HG03095 (cell line): ENCODE data around the gene ZNF235.
"Not testable (repeated sequence)": the region's sequence is repeated elsewhere in the genome, so short reads cannot be mapped to it uniquely, and the experiment has no call there.

ENCODE experiments used
- ATAC-seq: cut with Tn5 transposase; IDR thresholded peaks from one replicate; pipeline ENCODE4 v1.9.1; 2021; ENCODE audit warnings: moderate library complexity; ENCODE audit not compliant: unreplicated experiment

The ZNF235 gene

DNA sequence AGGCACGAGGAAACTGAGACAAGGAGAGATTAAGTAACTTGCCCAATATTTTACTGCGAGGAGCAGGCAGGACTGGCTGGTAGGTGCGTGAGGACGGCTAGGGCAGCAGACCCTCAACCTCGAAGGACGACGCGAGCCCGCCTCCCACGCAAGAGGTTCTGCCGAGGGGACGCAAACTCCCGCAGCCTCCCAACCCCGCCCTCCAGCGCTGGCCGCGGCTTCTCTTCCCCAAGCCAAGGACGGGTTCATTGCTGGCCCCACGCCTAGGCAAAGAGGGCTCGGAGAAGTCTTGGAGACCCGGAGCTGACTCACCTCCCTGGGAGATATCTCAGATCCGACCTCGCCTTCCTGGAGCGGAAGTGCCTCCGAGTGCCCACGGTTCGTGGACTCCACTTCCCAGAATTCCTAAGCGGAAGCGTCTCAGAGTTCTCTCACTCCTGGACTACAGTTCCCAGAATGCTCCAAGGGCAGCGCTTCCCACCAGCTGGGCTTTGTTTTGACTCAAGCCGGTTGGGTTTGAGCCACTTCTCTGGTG is at the start of gene ZNF235:
TSS of gene ZNF235 (minus strand) at position 367 of the 535 bp plus-strand sequence. CDS start 1,621 bp downstream, outside the sequence.
- ATAC-seq, result peak; percentile 94

DNA sequence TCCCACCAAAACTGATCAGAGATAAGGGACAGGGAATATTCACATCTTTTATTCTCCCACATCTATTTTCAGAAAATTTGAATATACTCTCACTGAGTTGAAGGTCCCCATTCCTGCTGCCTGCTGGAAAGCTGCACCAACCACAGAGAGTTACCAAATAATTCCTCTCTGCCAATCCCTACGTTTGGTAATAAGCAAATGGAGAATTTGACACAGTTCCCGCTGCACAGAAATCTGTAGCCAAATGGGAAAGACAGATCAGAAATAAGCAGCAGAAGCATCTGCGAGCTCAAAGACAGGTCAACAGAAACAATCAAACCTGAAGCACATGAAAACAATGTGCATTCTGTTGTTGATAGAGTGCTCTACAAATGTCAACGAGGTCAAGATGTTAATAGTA is 41.7 kb upstream of the ZNF235 start:
- no peak for ATAC-seq

DNA sequence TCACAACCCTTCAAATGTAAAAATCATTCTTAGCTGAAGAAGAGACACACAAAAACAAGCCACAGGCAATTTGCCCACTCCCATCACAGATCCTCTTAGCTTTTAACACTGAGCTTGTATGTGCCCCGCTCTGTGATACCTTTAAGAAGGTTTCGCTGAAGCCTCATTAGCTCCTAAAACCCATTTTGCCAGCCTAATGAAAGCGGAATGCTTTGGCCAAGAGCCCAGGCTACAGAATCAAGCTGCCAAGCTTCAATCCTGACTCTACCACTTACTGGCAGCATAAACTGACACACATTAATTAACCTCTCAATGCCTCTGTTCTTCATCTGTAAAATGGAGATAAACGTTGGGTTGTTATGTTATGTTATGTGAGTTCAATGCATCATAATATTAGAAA is 41.1 kb upstream of the ZNF235 start:
- no peak for ATAC-seq

DNA sequence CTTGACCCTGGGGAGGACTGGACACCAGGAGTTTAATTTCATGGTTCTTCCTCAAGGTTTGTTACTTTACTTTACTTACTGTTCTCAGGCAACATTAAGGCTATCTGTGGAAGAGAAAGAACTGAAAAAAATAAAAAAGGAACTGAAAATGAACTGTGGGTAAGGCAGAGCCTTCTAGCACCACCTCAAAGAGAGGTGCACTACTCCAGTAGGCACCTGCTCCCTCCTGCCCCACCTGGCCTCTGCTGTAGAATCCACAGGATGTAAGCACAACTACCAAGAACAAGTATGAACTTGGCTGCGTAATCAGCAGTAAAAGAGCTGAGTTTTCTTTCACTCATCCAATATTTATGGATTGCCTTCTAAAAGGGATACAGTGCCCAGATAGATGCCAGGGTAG is 39.4 kb upstream of the ZNF235 start:
- ATAC-seq, result no peak

DNA sequence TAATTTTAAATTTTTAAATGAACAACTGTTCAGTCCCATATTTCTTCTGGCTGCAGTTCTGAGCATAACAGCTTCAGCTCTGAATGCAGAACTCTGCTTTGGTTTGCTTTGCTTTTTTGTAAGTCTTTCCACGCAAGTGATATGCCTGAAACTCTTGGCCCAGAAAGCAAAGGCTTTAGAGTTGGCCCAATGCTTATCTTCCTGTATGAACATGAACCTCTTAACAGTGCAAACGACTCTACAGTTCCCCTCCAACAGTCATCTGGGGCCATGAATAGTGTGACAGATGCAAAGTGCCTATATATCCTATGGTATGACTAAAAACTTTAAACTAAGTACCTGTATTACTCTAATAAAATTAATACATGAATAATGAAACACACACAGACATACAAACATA is 37.0 kb upstream of the ZNF235 start:
- no peak for ATAC-seq

DNA sequence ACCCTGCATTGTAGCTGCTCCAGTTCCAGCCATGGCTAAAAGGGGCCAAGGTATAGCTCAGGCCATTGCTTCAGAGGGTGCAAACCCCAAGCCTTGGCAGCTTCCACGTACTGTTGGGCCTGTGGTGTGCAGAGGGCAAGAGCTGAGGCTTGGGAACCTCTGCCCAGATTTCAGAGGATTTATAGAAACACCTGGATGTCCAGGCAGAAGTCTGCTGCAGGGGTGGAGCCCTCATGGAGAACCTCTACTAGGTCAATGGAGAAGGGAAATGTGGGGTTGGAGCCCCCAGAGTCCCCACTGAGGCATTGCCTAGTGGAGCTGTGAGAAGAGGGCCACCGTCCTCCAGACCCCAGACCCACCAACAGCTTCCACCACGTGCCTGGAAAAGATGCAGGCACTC is 29.8 kb upstream of the ZNF235 start:
- not testable (repeated sequence) for ATAC-seq

DNA sequence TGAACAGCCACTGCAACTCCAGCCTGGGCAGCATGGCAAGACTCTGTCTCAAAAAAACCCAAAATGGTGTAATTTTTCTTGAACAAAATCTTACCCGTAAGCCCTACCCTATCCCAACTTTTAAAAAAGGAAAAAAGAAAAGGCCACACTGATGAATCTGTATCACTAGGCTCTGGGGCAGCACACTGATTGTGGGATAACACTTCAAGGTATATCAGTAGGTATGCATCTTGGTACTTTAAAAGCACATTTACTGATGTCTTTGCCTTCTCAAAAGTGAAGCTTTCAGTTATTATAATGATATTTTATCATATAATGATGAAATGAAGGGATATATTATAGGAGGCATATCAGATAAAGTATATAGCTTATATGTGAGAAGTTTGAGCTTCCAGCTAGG is 27.3 kb upstream of the ZNF235 start:
- no peak for ATAC-seq

DNA sequence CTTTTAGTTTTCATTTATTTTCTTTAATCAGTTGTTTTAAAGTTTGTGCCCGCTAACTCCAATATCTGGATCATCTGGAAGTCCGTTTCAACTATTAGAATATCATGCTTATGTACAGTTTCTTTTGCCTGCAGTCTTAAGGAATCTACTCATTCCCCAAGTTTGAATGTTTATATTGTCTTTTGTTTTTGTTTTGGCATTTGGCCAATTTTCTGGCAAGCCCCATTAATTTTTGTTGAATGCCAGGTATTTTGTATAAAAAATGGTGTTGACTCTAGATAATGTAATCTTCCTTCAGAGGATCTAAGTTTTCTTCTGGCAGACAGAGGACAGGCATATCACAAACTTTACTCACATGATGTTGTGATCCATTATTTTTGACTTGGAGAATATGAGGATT is 11.1 kb upstream of the ZNF235 start:
- no peak for ATAC-seq

DNA sequence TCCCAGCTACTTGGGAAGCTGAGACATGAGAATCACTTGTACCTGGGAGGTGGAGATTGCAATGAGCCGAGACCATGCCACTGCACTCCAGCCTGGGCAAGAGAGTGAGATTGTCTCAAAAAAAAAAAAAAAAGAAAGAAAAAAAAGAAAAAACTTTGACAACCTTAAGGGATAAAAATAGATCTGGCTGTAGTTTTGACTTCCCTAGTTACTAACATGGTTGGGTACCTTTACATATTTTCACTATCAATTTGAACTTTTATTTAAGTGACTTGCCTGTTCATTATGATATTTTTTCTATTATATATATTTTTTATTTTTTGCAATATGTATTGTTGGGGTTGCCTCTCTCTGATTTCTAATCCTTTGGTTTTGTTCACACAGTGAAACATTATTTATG is 8.4 kb upstream of the ZNF235 start:
- ATAC-seq, result no peak

DNA sequence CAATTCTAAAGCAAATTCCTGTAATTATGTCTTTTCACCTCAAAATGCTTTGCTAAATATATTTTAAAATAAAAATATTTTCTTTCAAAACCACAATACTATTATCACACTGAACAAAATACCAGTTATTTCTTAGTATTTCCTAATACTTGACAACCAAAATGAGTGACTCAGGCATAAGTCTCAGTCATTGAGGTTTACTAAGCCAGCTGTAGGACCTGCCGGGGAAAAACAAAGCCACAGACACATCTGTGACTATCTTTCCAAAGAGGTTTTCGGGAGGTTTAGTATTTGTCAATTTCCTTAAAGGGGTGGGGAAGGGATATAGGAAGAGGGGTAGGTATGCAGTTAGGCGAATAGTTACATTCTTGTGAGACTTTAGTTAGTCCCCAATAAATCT is 3.2 kb upstream of the ZNF235 start:
- no peak for ATAC-seq

DNA sequence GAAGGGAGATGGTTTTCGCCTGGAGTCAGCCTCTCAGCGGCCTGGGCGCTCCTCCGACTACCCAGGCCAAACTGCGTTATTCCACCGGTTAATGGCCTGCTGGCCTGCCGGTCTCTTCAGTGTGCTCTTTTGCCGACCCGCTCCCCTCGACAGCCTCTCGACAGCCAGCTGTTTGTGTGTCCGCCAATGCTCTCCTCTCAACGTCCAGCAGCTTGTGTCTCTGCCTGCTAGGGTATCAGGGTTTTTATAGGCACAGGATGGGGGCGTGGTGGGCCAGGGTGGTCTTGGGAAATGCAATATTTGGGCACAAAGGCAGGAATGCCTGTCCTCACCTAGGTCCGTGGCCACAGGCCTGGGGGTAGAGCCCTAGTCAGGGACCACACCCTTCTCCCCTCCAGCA is 1.5 kb upstream of the ZNF235 start:
- no peak for ATAC-seq

DNA sequence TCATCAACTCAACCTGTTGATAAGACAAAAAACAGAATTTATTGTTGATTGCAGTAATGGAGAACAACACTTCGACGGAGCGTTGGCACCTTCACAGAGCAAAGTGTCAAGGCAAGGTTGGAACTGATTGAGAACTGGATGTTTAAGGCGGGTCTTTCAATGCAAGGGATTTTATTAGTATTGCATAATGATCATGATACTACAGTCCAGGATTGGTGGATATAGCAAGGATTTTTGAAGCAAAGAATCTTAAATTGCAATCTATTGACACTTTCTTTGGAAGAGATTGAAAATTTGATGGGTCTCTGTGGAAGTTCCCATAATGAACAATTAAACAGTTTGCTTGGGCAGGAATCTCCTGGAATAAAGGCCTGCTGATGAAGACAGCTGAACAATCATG is 632 bp upstream of the ZNF235 start:
- no peak for ATAC-seq

DNA sequence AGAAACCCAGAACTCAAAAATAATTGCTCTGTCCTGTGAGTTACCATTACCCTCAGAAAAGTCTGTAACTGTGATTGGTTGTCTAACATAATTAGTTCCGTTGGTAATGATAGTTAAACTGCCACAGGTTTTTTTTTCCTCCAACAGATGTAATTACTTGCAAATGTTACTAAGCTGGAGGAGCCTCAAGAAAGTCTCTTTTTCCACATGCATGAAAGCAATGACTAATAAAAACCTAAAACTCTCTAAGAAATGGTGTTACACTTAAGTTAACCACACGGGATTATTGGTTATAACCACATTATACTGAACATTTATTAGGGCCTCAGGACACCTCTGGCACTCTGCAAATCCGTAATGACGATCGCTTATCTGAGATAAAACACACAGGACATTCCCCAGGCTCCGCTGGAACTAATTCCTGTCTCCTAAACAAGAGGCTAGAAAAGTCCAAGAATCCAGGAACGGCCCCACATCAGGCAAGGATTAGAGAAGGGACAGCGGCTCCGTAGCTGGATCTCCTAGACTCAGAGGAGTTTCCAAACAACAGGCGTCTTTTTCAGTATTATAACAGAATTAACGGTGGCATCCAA is 753 bp downstream of the ZNF235 start:
- ATAC-seq, result no peak

DNA sequence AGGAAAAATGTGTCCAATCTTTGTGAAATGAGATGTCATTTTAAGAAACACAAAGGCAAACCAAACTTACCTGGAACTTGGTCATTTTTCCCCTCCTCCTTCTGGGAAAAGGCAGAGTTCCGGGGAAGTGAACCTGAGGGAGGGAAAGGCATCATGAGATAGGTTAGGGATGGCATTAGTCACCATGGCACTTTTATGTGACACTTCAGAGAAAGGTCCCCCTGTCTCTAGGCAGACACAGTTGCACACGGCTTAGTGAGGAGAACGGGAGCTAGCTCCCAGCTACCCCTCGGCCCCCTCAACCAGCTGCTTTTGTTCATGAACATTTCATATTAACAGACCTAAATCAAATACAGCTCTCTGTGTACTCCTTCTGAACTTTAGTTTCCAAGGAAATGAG is 1.5 kb downstream of the ZNF235 start:
- no peak for ATAC-seq

DNA sequence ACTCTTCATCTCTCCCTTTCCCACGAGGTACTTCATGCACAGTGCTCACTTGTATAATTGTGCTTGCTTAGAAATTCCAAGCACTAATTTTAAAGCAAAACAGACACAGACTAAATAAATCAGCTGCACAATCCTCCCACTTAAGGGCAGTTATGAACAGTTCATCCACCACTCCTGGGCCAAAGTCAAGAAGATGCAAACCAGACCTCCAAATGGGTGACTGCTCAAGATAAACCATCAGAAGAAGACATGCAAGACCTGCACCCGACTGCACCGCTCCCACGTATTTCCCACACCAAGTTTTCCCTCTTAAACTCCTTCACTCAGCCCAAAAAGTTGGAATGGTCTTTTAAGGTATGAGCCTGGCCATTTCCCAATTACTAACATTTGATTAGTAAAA is 19.9 kb downstream of the ZNF235 start:
- ATAC-seq, result no peak

DNA sequence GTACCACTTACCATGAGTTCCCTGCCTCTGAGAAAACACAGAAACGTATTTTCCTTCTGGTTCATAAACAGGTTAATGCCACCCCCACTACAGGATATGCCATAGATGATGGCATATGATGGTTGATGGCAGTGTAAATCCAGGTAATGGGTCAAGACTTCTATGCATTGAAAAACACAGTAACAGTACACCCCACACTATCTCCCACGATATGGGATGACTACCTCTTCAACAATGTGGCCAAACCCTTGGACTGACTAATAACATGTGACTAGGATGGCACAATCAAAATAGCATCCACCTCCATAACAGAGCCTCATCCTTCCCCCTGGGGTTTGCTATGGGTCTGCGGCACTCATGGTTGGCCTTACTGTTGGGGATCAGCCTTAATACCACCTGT is 22.0 kb downstream of the ZNF235 start:
- no peak for ATAC-seq

DNA sequence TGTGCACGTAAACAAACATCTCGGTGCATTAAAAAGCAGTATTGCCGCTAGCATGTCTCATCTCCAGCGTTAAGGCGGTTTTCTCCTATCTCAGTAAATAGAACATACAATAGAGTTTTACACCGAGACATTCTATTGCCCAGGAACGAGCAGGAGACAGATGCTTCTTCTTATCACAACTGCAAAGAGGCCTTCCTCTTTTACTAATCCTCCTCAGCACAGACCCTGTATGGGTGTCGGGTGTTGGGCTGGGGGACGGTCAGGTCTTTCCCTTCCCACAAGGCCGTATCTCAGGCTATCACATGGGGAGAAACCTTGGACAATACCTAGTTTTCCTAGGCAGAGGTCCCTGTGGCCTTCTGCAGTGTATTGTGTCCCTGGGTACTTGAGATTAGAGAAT is 23.9 kb downstream of the ZNF235 start:
- no peak for ATAC-seq

DNA sequence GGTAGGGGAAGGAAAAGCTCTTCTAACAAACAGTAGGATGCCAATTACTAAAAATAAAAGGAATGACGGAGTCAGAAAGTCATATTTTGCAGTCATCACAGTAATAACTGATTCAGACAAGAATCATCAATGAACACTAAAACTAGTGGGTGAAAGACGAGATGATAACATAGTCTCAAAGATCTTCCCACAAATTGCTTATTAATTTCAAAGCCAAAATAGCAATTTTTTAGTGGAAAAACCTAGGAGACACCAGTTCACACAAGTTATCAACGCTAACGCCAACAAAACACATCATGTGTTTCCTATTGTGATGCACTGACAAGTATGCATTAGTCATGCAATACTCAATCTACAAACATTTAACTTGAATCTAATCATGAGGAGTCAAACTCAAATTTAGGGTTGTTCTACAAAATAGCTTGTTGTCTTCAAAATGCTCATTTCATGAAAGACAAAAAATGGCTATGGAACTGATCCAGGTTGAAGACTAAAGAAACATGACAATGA is 26.6 kb downstream of the ZNF235 start:
- ATAC-seq, result no peak

DNA sequence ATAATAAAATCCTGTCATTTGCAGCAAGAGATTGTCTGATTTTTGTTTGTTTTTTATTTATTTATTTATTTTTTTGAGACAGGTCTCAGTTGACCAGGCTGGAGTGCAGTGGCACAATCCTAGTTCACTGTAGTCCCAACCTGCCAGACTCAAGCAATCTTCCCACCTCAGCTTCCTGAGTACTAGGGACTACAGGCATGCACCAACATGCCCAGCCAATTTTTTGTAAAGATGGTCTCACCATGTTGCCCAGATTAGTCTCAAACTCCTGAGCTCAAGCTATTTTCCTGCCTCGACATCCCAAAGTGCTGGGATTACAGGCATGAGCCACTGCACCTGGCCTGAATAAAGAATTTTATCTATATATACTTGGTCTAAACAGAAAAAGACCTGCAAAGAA is 27.5 kb downstream of the ZNF235 start:
- ATAC-seq, result no peak

DNA sequence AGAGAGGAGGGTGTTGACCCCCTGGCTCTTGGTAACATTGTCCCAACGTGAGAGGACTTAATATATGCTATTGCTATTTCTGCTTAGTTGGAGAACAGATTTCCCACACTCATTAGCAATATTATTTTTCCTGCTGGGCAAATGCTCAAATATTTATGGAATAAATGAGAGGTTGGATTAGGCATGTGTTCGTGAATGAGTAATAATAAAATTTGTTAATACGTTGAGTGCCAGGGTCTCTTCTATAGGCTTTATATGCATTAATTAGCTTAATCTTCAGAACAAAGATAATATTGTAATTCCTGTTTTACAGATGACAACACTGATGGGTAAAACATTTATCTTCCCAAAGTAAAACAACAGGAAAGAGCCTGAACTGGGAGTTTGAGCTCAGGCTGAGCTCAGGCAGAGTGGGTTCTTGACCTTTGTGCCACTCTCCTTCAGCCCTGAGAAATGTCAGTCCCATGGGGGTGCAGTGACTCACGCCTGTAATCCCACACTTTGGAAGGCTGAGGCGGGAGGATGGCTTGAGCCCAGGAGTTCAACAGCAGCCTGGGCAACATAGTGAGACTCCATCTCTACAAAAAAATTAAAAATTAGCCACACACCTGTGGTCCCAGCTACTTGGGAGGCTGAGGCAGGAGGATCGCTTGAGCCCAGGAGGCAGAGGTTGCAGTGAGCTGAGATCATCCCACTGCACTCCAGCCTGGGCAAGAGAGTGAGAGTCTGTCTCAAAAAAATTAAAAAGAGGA is 44.0 kb downstream of the ZNF235 start:
- no peak for ATAC-seq

DNA sequence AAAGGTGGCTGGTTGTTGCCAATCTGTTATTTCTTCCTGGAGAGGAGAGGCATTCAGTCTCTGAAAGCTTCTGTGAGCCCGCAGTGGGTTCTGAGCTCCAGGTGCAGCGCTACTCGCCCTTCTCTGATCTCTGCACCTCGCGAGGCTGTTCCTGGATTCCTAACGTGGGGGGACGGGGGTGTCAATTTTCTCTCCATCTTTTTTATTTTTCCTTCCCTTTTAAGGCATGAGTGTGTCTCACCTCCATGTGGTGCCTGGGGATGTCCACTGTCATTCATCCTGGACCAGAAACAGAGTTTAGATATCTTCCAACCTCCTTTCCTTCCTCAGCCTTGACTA is 44.5 kb downstream of the ZNF235 start:
- ATAC-seq, result no peak

DNA sequence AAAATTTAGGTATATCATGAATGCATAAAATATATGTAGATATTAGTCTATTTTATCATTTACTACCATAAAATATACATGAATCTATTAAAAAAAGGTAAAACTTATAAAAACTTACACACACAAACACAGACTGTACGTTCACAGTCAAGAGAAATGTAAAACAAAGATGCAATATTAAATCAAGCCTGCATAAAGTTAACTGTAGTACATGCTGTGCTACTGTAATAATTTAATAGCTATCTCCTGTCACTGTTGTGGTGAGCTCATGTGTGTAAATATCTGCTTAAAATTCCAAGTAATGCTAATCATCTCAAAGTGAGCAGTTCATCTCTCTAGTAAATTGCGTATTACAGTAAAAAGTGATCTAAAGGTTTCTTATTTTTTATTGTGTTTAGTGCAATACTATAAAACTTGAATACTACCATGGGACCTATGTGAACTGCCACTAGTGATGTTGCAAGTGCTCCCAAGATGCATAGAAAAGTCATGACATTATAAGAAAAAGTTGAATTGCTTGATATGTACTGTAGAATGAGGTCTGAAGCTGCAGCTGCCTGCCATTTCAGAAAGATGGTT is 45.9 kb downstream of the ZNF235 start:
- no peak for ATAC-seq
